Measurements from ENCODE around the gene FASN. TPM values are rescaled to one million over a fixed set of nuclear protein-coding genes. Genes with fewer than 3 reads are reported as not detected.

Gene FASN
- total and polyA plus RNA-seq, 2 of the 13 experiments (the other 11 are each of a cell fraction or from before 2014, with no cell fraction given), result 51.7 to 101 TPM

- TF ChIP-seq ESRRA (CRISPR knock-in tag; IDR thresholded peaks at IDR 0.05; ENCODE audit: low read depth), result peak; percentile 63
- peak; percentile 90 for TF ChIP-seq DMAP1 (CRISPR knock-in tag; IDR thresholded peaks at IDR 0.05)
- TF ChIP-seq ZNF784 (CRISPR knock-in tag; IDR thresholded peaks at IDR 0.05; ENCODE audit: borderline replicate concordance), result no peak
- peak; percentile 77; the same call in 1 of the 2 replicates for TF ChIP-seq ZNF773 (CRISPR knock-in tag; IDR thresholded peaks at IDR 0.05; ENCODE audit: borderline replicate concordance)
- TF ChIP-seq PTBP1 (IDR thresholded peaks at IDR 0.05; ENCODE audit: low read depth, low read length, poor library complexity, severe bottlenecking), result peak; percentile 19
- TF ChIP-seq CAMTA2 (CRISPR knock-in tag; IDR thresholded peaks at IDR 0.05; ENCODE audit: borderline replicate concordance), result peak; percentile 14; the same call in 1 of the 2 replicates
- 0 out of 2 replicates have a peak, but pooled peaks have one; percentile 76 for TF ChIP-seq E2F2 (CRISPR knock-in tag; IDR thresholded peaks at IDR 0.05; ENCODE audit: borderline replicate concordance)
- no peak; the same call in none of the 2 replicates for TF ChIP-seq NR0B2 (CRISPR knock-in tag; IDR thresholded peaks at IDR 0.05)
- no peak for TF ChIP-seq TRIM22 (IDR thresholded peaks at IDR 0.05)
- peak; percentile 65 for TF ChIP-seq ZMYM4 (CRISPR knock-in tag; IDR thresholded peaks at IDR 0.05)
- no peak for TF ChIP-seq MZF1 (CRISPR knock-in tag; IDR thresholded peaks at IDR 0.05; ENCODE audit: borderline replicate concordance)
- peak; percentile 93 for TF ChIP-seq RBM39 (IDR thresholded peaks at IDR 0.05; ENCODE audit: low read depth, low read length, poor library complexity, severe bottlenecking)
- no peak for TF ChIP-seq NFRKB (IDR thresholded peaks at IDR 0.05)
- TF ChIP-seq ZNF512 (CRISPR knock-in tag; IDR thresholded peaks at IDR 0.05), result peak; percentile 52; the same call in 1 of the 2 replicates
- TF ChIP-seq ZFP91 (CRISPR knock-in tag; IDR thresholded peaks at IDR 0.05; ENCODE audit: borderline replicate concordance), result peak; percentile 88
- TF ChIP-seq XRCC5 (optimal IDR thresholded peaks at IDR 0.05; ENCODE audit: low read length), result peak; percentile 98
- TF ChIP-seq IRF1 (CRISPR knock-in tag; IDR thresholded peaks at IDR 0.05; ENCODE audit: low read depth), result no peak
- TF ChIP-seq ZNF883 (CRISPR knock-in tag; IDR thresholded peaks at IDR 0.05; ENCODE audit: not compliant biosample characterization), result peak; percentile 57
- TF ChIP-seq ZNF598 (CRISPR knock-in tag; IDR thresholded peaks at IDR 0.05; ENCODE audit: borderline replicate concordance), result peak; percentile 79; the same call in 1 of the 2 replicates
- peak; percentile 83; the same call in 1 of the 2 replicates for TF ChIP-seq ZNF672 (CRISPR knock-in tag; IDR thresholded peaks at IDR 0.05)
Measured at GRCh38 chr17:82105882-82106687, 8.0 kb upstream of the FASN start (continued).

Data from HepG2 (cell line).